H1 (cell line): ENCODE results near the gene TNS2. TPM values are rescaled to one million over a fixed set of nuclear protein-coding genes. Genes with fewer than 3 reads are reported as not detected.

Source experiments
- CTCF ChIA-PET: fragments of 300-600 bp; sonication (Branson Sonifier 250); formaldehyde crosslinking; loops from one replicate; lab custom pipeline; 2021; ENCODE audit not compliant: partially characterized antibody; lab: Charles Lee
- POLR2A ChIA-PET: fragments of 300-600 bp; sonication (Branson Sonifier 250); formaldehyde crosslinking; loops from one replicate; lab custom pipeline; 2021; ENCODE audit warnings: inconsistent platforms; ENCODE audit not compliant: partially characterized antibody; lab: Charles Lee
- DNase-seq, 2 experiments: peaks; one replicate each; pipeline versions ENCODE4 v3.0.0 to v3.0.0-alpha.2; 2010 to 2022; ENCODE audit warnings: low spot score in 2 of 2, low read depth in 1 of 2, mixed read lengths in 1 of 2
- FAIRE-seq: peaks from 2 replicates; lab custom pipeline; 2011; peaks lifted over from hg19 to GRCh38; lab: Jason Lieb, UNC
- H2AFZ ChIP-seq: 2 replicates; pipeline ENCODE4 v1.8.1; 2012; ENCODE audit warnings: low read length, inconsistent platforms
- H2AK5ac ChIP-seq: 2 replicates; pipeline ENCODE4 v1.6.1; 2013; ENCODE audit warnings: low read depth, low read length
- H2BK120ac ChIP-seq: replicated peaks from 2 replicates; pipeline ENCODE3; 2013; ENCODE audit warnings: low read depth, low read length, inconsistent platforms
- H2BK12ac ChIP-seq: 2 replicates; pipeline ENCODE4 v1.6.1; 2013; ENCODE audit warnings: low read depth, low read length
- H2BK15ac ChIP-seq: 2 replicates; pipeline ENCODE4 v1.6.1; 2013; ENCODE audit warnings: low read length
- H2BK20ac ChIP-seq: 2 replicates; pipeline ENCODE4 v1.6.1; 2013; ENCODE audit warnings: low read length
- H2BK5ac ChIP-seq: 2 replicates; pipeline ENCODE4 v1.6.1; 2013; ENCODE audit warnings: low read depth, low read length
- H3K14ac ChIP-seq: 2 replicates; pipeline ENCODE4 v1.6.1; 2013; ENCODE audit warnings: inconsistent platforms; ENCODE audit not compliant: insufficient read length
- H3K18ac ChIP-seq: 2 replicates; pipeline ENCODE4 v1.6.1; 2013; ENCODE audit warnings: low read length; ENCODE audit errors: extremely low read depth
- H3K23ac ChIP-seq: 2 replicates; pipeline ENCODE4 v1.6.1; 2013; ENCODE audit warnings: inconsistent platforms; ENCODE audit not compliant: insufficient read length
- H3K23me2 ChIP-seq: 2 replicates; pipeline ENCODE4 v1.6.1; 2013; ENCODE audit warnings: low read depth, low read length
- H3K27ac ChIP-seq: 2 replicates; pipeline ENCODE4 v1.6.1; 2011; ENCODE audit warnings: low read depth, low read length, inconsistent platforms
- H3K27me3 ChIP-seq, 4 experiments: replicated peaks in 1 of 4; 1 replicate in 1 of 4; 2 replicates in 3 of 4; pipeline versions ENCODE4 v1.6.1 to v1.8.1; 2011 to 2013; ENCODE audit warnings: low read length in 3 of 4, mild to moderate bottlenecking in 3 of 4, inconsistent platforms in 2 of 4, mixed read lengths in 2 of 4, moderate library complexity in 1 of 4; ENCODE audit not compliant: control insufficient read depth in 3 of 4, insufficient read depth in 3 of 4; ENCODE audit errors: extremely low read depth in 1 of 4
- H3K36me3 ChIP-seq, 4 experiments: 2 replicates each; pipeline versions ENCODE4 v1.6.1 to v1.8.1; 2011 to 2013; ENCODE audit warnings: mild to moderate bottlenecking in 4 of 4, low read length in 3 of 4, moderate library complexity in 2 of 4, control low read depth in 1 of 4, inconsistent platforms in 1 of 4; ENCODE audit not compliant: insufficient read depth in 4 of 4, control insufficient read depth in 2 of 4
- H3K4ac ChIP-seq: replicated peaks from 2 replicates; pipeline ENCODE3; 2013; ENCODE audit warnings: low read length, low read depth, mixed read lengths, inconsistent platforms; ENCODE audit not compliant: insufficient read length
- H3K4me1 ChIP-seq, 4 experiments: replicated peaks in 1 of 4; 1 replicate in 1 of 4; 2 replicates in 3 of 4; pipeline versions ENCODE4 v1.6.1 to v1.8.1; 2011 to 2013; ENCODE audit warnings: low read length in 3 of 4, inconsistent platforms in 2 of 4, mixed read lengths in 1 of 4; ENCODE audit not compliant: insufficient read depth in 4 of 4, control insufficient read depth in 3 of 4
- H3K4me2 ChIP-seq, 2 experiments: 2 replicates each; pipeline versions ENCODE4 v1.6.1 to v1.8.1; 2011 to 2013; ENCODE audit warnings: low read depth in 2 of 2, low read length in 2 of 2, control low read depth in 1 of 2, inconsistent platforms in 1 of 2, mild to moderate bottlenecking in 1 of 2; ENCODE audit not compliant: insufficient read depth in 1 of 2
- H3K4me3 ChIP-seq, 4 experiments: fragments of 200-600, 300-600 bp in 1 of 4; sonication (generic), shearing (Covaris generic), sonication (Bioruptor Twin) in 1 of 4; 2 replicates each; pipeline versions ENCODE4 v1.5.1 to v1.8.1; 2011 to 2016; ENCODE audit warnings: low read length in 4 of 4, low read depth in 3 of 4, control low read depth in 2 of 4, inconsistent platforms in 2 of 4, mild to moderate bottlenecking in 2 of 4, mixed read lengths in 1 of 4, moderate library complexity in 1 of 4; ENCODE audit not compliant: insufficient read depth in 2 of 4; ENCODE audit errors: extremely low read depth in 1 of 4
- H3K56ac ChIP-seq: replicated peaks from 2 replicates; pipeline ENCODE3; 2013; ENCODE audit warnings: low read depth, mild to moderate bottlenecking, mixed read lengths, low read length, inconsistent platforms; ENCODE audit not compliant: insufficient read length
- H3K79me1 ChIP-seq: 2 replicates; pipeline ENCODE4 v1.6.1; 2013; ENCODE audit warnings: low read depth, low read length, control low read depth
- H3K79me2 ChIP-seq, 2 experiments: 2 replicates each; pipeline versions ENCODE4 v1.6.1 to v1.8.1; 2012 to 2013; ENCODE audit warnings: low read length in 2 of 2, mild to moderate bottlenecking in 2 of 2, inconsistent platforms in 1 of 2; ENCODE audit not compliant: insufficient read depth in 2 of 2, control insufficient read depth in 1 of 2
- H3K9ac ChIP-seq, 4 experiments: replicated peaks in 1 of 4; 1 replicate in 1 of 4; 2 replicates in 3 of 4; pipeline versions ENCODE4 v1.6.1 to v1.8.1; 2011 to 2013; ENCODE audit warnings: low read depth in 3 of 4, low read length in 3 of 4, control low read depth in 2 of 4, mild to moderate bottlenecking in 2 of 4, moderate library complexity in 2 of 4, inconsistent platforms in 1 of 4; ENCODE audit errors: extremely low read depth in 1 of 4
- H3K9me3 ChIP-seq, 2 experiments: 2 replicates each; pipeline versions ENCODE4 v1.6.1 to v1.8.1; 2012 to 2013; ENCODE audit warnings: mild to moderate bottlenecking in 2 of 2, moderate library complexity in 2 of 2, control low read depth in 1 of 2, inconsistent platforms in 1 of 2, low read depth in 1 of 2, low read length in 1 of 2, mixed read lengths in 1 of 2; ENCODE audit not compliant: insufficient read depth in 2 of 2
- H4K20me1 ChIP-seq, 2 experiments: replicated peaks in 1 of 2; 2 replicates each; pipeline versions ENCODE3 to v1.8.1; 2011 to 2013; ENCODE audit warnings: inconsistent platforms in 2 of 2, low read length in 2 of 2, mild to moderate bottlenecking in 1 of 2; ENCODE audit not compliant: insufficient read depth in 2 of 2, control insufficient read depth in 1 of 2
- H4K5ac ChIP-seq: 2 replicates; pipeline ENCODE4 v1.6.1; 2013; ENCODE audit warnings: low read length, low read depth, mixed read lengths, inconsistent platforms; ENCODE audit not compliant: insufficient read length
- H4K8ac ChIP-seq: 2 replicates; pipeline ENCODE4 v1.8.0; 2013; ENCODE audit warnings: mild to moderate bottlenecking, moderate library complexity, low read length, inconsistent platforms; ENCODE audit not compliant: insufficient read depth; ENCODE audit errors: extremely low read depth
- H4K91ac ChIP-seq: replicated peaks from 2 replicates; pipeline ENCODE3; 2013; ENCODE audit warnings: low read length, mixed read lengths, inconsistent platforms; ENCODE audit not compliant: insufficient read length
- BRCA1 ChIP-seq: IDR thresholded peaks from 2 replicates; pipeline ENCODE4 v1.6.1; 2012; ENCODE audit warnings: low read depth, low read length, improper control_type of control experiment
- CBX8 ChIP-seq: fragments of 300-800, 300-1000 bp; sonication (generic); IDR thresholded peaks from 2 replicates; pipeline ENCODE4 v1.7.1; 2016; ENCODE audit warnings: low read depth, low read length, borderline replicate concordance
- GTF2F1 ChIP-seq: IDR thresholded peaks from 2 replicates; pipeline ENCODE4 v1.6.1; 2012; ENCODE audit warnings: low read depth, low read length, improper control_type of control experiment, borderline replicate concordance
- HDAC6 ChIP-seq: IDR thresholded peaks from one replicate; pipeline ENCODE4 v1.7.1; 2012; ENCODE audit warnings: low read depth, mild to moderate bottlenecking, inconsistent platforms, low read length, moderate library complexity
- NRF1 ChIP-seq: IDR thresholded peaks from 2 replicates; pipeline ENCODE4 v1.6.1; 2011; ENCODE audit warnings: mild to moderate bottlenecking, low read depth, low read length, improper control_type of control experiment
- POLR2A ChIP-seq, 2 experiments: IDR thresholded peaks; 1 replicate in 1 of 2; 2 replicates in 1 of 2; pipeline ENCODE4 v1.6.1; 2011; ENCODE audit warnings: low read depth in 2 of 2, low read length in 2 of 2, mild to moderate bottlenecking in 2 of 2; ENCODE audit errors: control extremely low read depth in 1 of 2
- SAP30 ChIP-seq: fragments of 300-600 bp; sonication (generic); IDR thresholded peaks from 2 replicates; pipeline ENCODE4 v1.7.1; 2012; ENCODE audit warnings: low read length, moderate library complexity, mild to moderate bottlenecking, inconsistent platforms; ENCODE audit not compliant: insufficient read depth, insufficient replicate concordance
- SP4 ChIP-seq: IDR thresholded peaks from 2 replicates; pipeline ENCODE4 v1.6.1; 2012; ENCODE audit warnings: low read length, inconsistent platforms
- SUZ12 ChIP-seq: fragments of 200-600 bp; sonication (generic); IDR thresholded peaks from 2 replicates; pipeline ENCODE4 v1.6.1; 2012; ENCODE audit warnings: mild to moderate bottlenecking, inconsistent platforms, low read length, moderate library complexity, mixed read lengths
- TAF7 ChIP-seq: optimal IDR thresholded peaks from 2 replicates; pipeline ENCODE3; 2011; ENCODE audit warnings: low read depth, mild to moderate bottlenecking, inconsistent platforms, low read length, moderate library complexity, borderline replicate concordance
- WGBS, 2 experiments: shearing (Covaris generic) in 1 of 2; methylation state at CpG; one replicate each; pipeline versions ENCODE4 v1.1.6 to v1.1.7; 2013 to 2015; ENCODE audit warnings: low lambda C conversion rate in 2 of 2, mixed read lengths in 2 of 2, inconsistent platforms in 1 of 2, low coverage in 1 of 2, missing lambda C conversion rate in 1 of 2; ENCODE audit not compliant: insufficient replicate concordance in 2 of 2, insufficient coverage in 1 of 2, insufficient read length in 1 of 2; ENCODE audit errors: extremely low coverage in 1 of 2, missing lambda C conversion rate in 1 of 2; 5-methylcytosine and 5-hydroxymethylcytosine counted together
- polyA plus RNA-seq, 7 experiments: library from polyadenylated mRNA; depleted of rRNA in 3 of 7; stranded (reverse) in 5 of 7; unstranded in 2 of 7; fragments of >200 nt in 5 of 7; fragments of 200-250 nt in 2 of 7; gene quantifications; 1 replicate in 5 of 7; 2 replicates in 1 of 7; 4 replicates in 1 of 7; pipeline versions ENCODE4 v1.2.1 to v1.2.3, GENCODE V29; 2011 to 2013; ENCODE audit warnings: missing spikeins in 2 of 7, mixed read lengths in 2 of 7
- total RNA-seq: library from RNA; stranded (reverse); fragmentation: NEBNext Ultra II Directional; extraction: Animal tissue kit (Norgen Biotek cat#: 25700); gene quantifications from 2 replicates; pipeline ENCODE4 v1.2.1, GENCODE V29; 2021
- TF ChIP-seq, protein P1 (sequence below), 3 experiments: IDR thresholded peaks; 1 replicate in 2 of 3; 2 replicates in 1 of 3; pipeline versions ENCODE4 v1.5.1 to v1.6.1; 2011; ENCODE audit warnings: low read length in 3 of 3, mild to moderate bottlenecking in 3 of 3, inconsistent platforms in 2 of 3, low read depth in 1 of 3, moderate library complexity in 1 of 3; ENCODE audit not compliant: insufficient read depth in 1 of 3; ENCODE audit errors: control extremely low read depth in 1 of 3

The TNS2 gene
- total and polyA plus RNA-seq, 2 of the 8 experiments (the other 6 are each of a cell fraction or from before 2014, with no cell fraction given), result 2.8 to 4.7 TPM

- Histone ChIP-seq H3K9me3 (no peaks in the 10 kb centered on the region), H2BK5ac (peak overlapping the region; percentile 100), H2AK5ac (no peak overlapping the region), H3K23me2 (peaks cover 10% of the 10 kb centered on the region; the same call in 1 of the 2 replicates), H2BK15ac (no peak overlapping the region), H3K4ac (no peak overlapping the region), H3K9ac (peak overlapping the region; percentile 94 to 100 (median 98)), H2BK12ac (no peak overlapping the region; the same call in 1 of the 2 replicates), H3K4me1 (peaks cover 0 to 12% (median 6%) of the 10 kb centered on the region in 4 experiments; a peak in 4 of 7 replicates), H4K91ac (no peak overlapping the region), H3K4me3 (peak overlapping the region; percentile 73 to 93 (median 88)), H3K36me3 (peaks cover 0 to 32% (median 1%) of the 10 kb centered on the region in 4 experiments; a peak in 3 of 8 replicates), H2BK120ac (no peak overlapping the region), H3K18ac (peak overlapping the region; percentile 100; the same call in 1 of the 2 replicates), H3K56ac (peak overlapping the region; percentile 90), H3K27ac (peak overlapping the region; percentile 98), H3K4me2 (peak overlapping the region; percentile 71), H4K5ac (peak overlapping the region; percentile 49), H4K8ac (no peak overlapping the region), H3K79me1 (no peaks in the 10 kb centered on the region), H2BK20ac (no peak overlapping the region), H3K27me3 (no peaks in the 10 kb centered on the region), H3K79me2 (peaks cover 52 to 62% of the 10 kb centered on the region in 2 experiments), H3K14ac (no peak overlapping the region), H4K20me1 (peaks cover 13 to 18% of the 10 kb centered on the region in 2 experiments), H2AFZ (no peak overlapping the region), H3K23ac (no peak overlapping the region)
- ChIA-PET POLR2A (interaction anchor here (0.6 to 15.4 kb wide), 24 partner anchors 9 to 1075 kb away, joined by 3 to 711 read pairs (median 6); partner anchors contain the start of genes KRT8, SPRYD3 and TNS2), CTCF (interaction anchor here (0.6 to 1.5 kb wide), 6 partner anchors 10 to 257 kb away, joined by 3 to 6 read pairs (median 4); no protein-coding TSS in a partner anchor)
- no peak for DNase-seq
- no peak for FAIRE-seq
- 13% methylated on average over 4 of the region's 4 CpGs; no CpG with 5 or more reads in 1 of the 2 experiments for WGBS, 2 experiments
- TF ChIP-seq GTF2F1 (no peak), POLR2A (IDR thresholded peaks at IDR 0.05; ENCODE audit: control extremely low read depth in 1 of 2, low read depth in 2 of 2, low read length in 2 of 2) (no peak), HDAC6 (no peak), TAF7 (no peak), SP4 (no peak), SUZ12 (no peak), SAP30 (no peak), NRF1 (no peak), CBX8 (no peak), BRCA1 (no peak)
- TF ChIP-seq, protein P1, sequence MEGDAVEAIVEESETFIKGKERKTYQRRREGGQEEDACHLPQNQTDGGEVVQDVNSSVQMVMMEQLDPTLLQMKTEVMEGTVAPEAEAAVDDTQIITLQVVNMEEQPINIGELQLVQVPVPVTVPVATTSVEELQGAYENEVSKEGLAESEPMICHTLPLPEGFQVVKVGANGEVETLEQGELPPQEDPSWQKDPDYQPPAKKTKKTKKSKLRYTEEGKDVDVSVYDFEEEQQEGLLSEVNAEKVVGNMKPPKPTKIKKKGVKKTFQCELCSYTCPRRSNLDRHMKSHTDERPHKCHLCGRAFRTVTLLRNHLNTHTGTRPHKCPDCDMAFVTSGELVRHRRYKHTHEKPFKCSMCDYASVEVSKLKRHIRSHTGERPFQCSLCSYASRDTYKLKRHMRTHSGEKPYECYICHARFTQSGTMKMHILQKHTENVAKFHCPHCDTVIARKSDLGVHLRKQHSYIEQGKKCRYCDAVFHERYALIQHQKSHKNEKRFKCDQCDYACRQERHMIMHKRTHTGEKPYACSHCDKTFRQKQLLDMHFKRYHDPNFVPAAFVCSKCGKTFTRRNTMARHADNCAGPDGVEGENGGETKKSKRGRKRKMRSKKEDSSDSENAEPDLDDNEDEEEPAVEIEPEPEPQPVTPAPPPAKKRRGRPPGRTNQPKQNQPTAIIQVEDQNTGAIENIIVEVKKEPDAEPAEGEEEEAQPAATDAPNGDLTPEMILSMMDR (IDR thresholded peaks at IDR 0.05; ENCODE audit: control extremely low read depth in 1 of 3, insufficient read depth in 1 of 3, low read depth in 1 of 3, low read length in 3 of 3), result no peak
Measured at GRCh38 chr12:53007343-53007742, 42.5 kb upstream of the TNS2 start.
